Measurements from ENCODE around the gene SLC5A5.

GRCh38 chr19:17902701-17903100 lies 31.0 kb downstream of the SLC5A5 start:
- TF ChIP-seq POLR2A (IDR thresholded peaks at IDR 0.05) (no peak), CTCF (IDR thresholded peaks at IDR 0.05) (no peak)
